Cardiac muscle cell (in vitro differentiated cells and primary cell): Measurements from ENCODE around the gene TNRC6B. TPM values are rescaled to one million over a fixed set of nuclear protein-coding genes. Genes with fewer than 3 reads are reported as not detected.
A peak's percentile ranks its signal among the peaks of the same experiment; 100 is the strongest.

Experiments
- DNase-seq, 2 donors: peaks; one replicate each; pipeline versions ENCODE4 v3.0.0 to v3.0.0-alpha.2; 2010 to 2017; ENCODE audit warnings: low read depth in 1 of 2, low spot score in 1 of 2
- H3K27ac ChIP-seq: fragments of 200-600 bp; sonication (generic); 2 replicates; pipeline ENCODE4 v1.5.1; 2016
- H3K27me3 ChIP-seq: fragments of 200-600 bp; sonication (generic); 2 replicates; pipeline ENCODE4 v1.6.0; 2016; ENCODE audit warnings: control low read depth
- H3K36me3 ChIP-seq: fragments of 200-600 bp; sonication (generic); 2 replicates; pipeline ENCODE4 v1.5.1; 2016; ENCODE audit warnings: control low read depth
- H3K4me1 ChIP-seq: fragments of 200-600 bp; sonication (generic); 2 replicates; pipeline ENCODE4 v1.8.1; 2017; ENCODE audit warnings: low read depth, mild to moderate bottlenecking, mixed run types
- H3K4me3 ChIP-seq: fragments of 200-600 bp; sonication (generic); 2 replicates; pipeline ENCODE4 v1.5.1; 2016; ENCODE audit warnings: mild to moderate bottlenecking
- H3K9me3 ChIP-seq: fragments of 200-600 bp; sonication (generic); 2 replicates; pipeline ENCODE4 v1.5.1; 2017; ENCODE audit warnings: low read depth, mild to moderate bottlenecking, control low read depth
- polyA plus RNA-seq: library from polyadenylated mRNA; unstranded; fragments of >200 nt; fragmentation: Nextera tagmentation; extraction: Ambion mirVana; gene quantifications from 2 replicates; pipeline ENCODE4 v1.2.1, GENCODE V29; 2016
- total RNA-seq: library from RNA; depleted of rRNA; stranded (reverse); fragments of >200 nt; gene quantifications from 2 replicates; pipeline ENCODE4 v1.2.3, GENCODE V29; 2016
- TF ChIP-seq, protein P1 (sequence below): IDR thresholded peaks from 2 replicates; pipeline ENCODE4 v1.5.1; 2012; ENCODE audit warnings: low read depth, mild to moderate bottlenecking, low read length

The TNRC6B gene
- total and polyA plus RNA-seq, 2 experiments from 2014 or later: 50.2 to 61.1 TPM

DNA sequence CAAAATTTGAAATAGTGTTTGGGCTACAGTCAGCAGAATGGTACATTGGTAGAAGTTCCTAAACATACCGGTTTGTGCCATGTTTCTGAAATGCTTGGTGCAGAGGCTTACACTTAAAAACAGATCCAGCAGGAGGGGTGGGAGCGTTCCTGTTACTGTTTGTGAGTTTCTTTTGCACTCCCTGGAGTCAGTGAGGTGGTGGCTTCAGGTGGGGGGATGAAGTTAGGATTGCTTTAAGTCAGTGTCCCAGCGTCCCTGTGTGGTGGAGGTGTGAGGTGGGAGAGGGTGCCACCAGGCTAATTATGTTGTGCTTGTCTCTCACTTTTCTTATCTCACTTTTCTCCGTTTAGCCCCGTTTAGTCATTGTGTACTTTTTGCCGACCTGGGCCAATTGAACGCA is 9.7 kb downstream of the TNRC6B start:
- H3K27me3 ChIP-seq: no peaks in the 10 kb centered on the region
- TF ChIP-seq, protein P1, sequence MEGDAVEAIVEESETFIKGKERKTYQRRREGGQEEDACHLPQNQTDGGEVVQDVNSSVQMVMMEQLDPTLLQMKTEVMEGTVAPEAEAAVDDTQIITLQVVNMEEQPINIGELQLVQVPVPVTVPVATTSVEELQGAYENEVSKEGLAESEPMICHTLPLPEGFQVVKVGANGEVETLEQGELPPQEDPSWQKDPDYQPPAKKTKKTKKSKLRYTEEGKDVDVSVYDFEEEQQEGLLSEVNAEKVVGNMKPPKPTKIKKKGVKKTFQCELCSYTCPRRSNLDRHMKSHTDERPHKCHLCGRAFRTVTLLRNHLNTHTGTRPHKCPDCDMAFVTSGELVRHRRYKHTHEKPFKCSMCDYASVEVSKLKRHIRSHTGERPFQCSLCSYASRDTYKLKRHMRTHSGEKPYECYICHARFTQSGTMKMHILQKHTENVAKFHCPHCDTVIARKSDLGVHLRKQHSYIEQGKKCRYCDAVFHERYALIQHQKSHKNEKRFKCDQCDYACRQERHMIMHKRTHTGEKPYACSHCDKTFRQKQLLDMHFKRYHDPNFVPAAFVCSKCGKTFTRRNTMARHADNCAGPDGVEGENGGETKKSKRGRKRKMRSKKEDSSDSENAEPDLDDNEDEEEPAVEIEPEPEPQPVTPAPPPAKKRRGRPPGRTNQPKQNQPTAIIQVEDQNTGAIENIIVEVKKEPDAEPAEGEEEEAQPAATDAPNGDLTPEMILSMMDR: no peak
- H3K4me3 ChIP-seq: no peak overlapping the region
- no peak for DNase-seq
- no peak overlapping the region for H3K27ac ChIP-seq
- peaks cover 53% of the 10 kb centered on the region for H3K4me1 ChIP-seq
- no peaks in the 10 kb centered on the region for H3K9me3 ChIP-seq
- no peaks in the 10 kb centered on the region for H3K36me3 ChIP-seq

DNA sequence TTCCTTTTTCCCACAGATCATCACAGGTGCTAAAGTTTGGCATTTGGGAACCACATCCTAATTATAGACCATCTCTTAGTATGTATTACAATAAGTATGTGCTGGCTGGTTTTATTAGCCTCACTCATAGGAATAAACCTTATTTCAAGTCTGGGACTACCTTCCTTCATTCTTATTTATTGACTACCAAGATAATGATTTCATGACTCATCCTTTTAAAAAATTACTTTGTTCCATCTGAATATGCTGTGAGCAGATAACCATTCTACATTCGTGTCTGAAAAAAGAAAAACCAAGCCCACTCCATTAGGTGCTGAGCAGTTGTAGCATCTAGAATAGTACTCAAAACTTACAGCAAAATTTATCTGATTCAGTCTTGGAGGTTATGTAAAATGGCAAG is 12.3 kb downstream of the TNRC6B start:
- Histone ChIP-seq H3K27ac (peak overlapping the region; percentile 62), H3K36me3 (no peaks in the 10 kb centered on the region), H3K4me3 (no peak overlapping the region), H3K9me3 (no peaks in the 10 kb centered on the region), H3K4me1 (peaks cover 45% of the 10 kb centered on the region), H3K27me3 (no peaks in the 10 kb centered on the region)
- DNase-seq: no peak
- TF ChIP-seq, protein P1: no peak

DNA sequence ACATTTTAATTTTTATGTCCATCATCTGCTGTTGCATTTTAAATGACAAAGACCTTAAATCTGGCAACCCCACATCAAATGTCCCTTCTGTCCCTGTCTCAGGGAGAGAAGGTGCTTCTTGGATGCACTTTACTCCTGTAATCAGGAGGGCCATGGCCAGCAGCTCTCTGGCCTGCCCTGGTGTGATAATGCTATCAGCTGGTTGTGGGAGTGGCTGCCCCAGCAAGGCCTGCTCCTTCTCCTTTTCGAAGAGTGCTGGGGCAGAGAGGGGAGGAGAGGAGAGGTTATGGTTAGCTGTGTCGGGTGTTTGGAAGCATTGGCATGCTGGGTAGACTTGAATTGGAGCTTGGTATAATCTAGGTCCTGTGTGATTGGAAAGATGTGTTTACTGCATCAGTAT is 12.8 kb downstream of the TNRC6B start:
- Histone ChIP-seq H3K9me3 (no peaks in the 10 kb centered on the region), H3K4me3 (no peak overlapping the region), H3K27me3 (no peaks in the 10 kb centered on the region), H3K27ac (peak overlapping the region; percentile 62), H3K4me1 (peaks cover 45% of the 10 kb centered on the region), H3K36me3 (no peaks in the 10 kb centered on the region)
- TF ChIP-seq, protein P1: no peak
- peak in 1 of 2 donors; percentile 69 for DNase-seq

DNA sequence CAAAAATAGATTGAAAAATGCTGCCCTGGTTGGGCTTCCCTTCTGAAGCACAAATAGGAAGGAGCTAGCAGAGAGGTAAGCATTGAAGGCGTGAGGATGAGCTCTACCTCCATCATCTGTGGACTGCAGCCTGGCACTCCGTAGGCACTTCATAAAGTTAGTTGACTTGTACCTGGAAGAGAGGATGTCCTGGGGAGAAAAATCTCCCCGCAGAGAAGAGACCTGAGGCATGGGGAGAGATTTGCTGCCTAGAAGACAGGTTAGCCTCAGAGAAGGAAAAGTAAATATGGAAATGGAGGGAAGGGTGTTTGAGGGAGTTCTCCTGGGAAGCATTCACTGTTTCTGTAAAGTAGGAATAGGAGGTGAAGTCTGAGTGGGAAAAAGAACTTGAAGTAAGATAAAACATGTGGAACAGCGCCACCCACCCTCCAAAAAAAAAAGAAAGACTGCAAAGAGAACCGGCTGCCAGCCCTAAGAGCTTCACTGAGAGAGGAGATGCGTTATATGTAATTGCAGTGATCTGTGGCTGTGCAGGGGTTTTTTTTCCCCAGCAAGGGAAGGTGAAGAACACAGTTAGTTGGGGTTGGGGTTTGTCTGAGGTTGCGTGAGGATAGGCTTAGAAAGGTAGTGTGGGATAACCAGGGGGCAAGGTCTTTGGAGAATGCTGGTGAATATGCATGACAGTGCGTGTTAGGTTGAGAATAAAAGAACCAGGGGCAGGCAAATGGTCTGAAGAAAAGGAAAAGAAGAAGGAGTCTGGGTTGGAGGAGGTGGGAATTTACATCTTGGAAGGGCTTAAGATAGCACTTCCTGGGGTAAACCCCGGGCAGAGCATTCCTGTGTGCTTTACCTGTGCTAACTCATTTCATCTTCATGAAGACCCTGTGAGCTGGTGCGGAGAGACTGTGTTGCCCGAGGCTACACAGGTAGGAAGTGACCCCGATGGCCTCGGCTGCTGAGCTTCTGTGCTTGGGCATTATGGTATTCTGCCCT is 16.0 kb downstream of the TNRC6B start:
- TF ChIP-seq, protein P1: peak; percentile 52
- Histone ChIP-seq H3K4me3 (no peak overlapping the region), H3K4me1 (peaks cover 40% of the 10 kb centered on the region), H3K27me3 (no peaks in the 10 kb centered on the region), H3K36me3 (no peaks in the 10 kb centered on the region), H3K9me3 (no peaks in the 10 kb centered on the region), H3K27ac (peak overlapping the region; percentile 31)
- DNase-seq: peak; percentile 58 to 69

DNA sequence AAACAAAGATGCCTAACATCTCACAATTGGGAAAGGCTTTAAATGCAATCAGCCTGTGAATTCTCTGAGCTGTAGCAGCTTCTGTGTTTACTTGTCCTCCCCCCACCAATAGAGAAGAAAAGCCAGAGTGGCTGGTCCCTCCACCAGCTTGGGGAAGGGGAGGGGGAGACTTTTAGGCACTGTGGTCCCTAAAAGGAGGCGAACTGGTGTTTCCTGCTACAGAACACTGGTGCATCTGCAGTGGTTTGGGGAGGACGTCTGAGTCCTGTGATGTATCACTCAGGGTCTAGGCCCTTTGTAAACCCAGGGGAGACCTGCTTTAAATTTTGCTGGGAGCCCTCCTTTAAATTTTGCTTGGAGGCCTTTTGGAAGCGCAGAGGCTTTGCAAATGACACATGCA is 16.9 kb downstream of the TNRC6B start:
- Histone ChIP-seq H3K36me3 (no peaks in the 10 kb centered on the region), H3K4me1 (peaks cover 36% of the 10 kb centered on the region), H3K9me3 (no peaks in the 10 kb centered on the region), H3K4me3 (no peak overlapping the region), H3K27me3 (no peaks in the 10 kb centered on the region), H3K27ac (no peak overlapping the region)
- DNase-seq: no peak
- TF ChIP-seq, protein P1: no peak
